ENCODE results near the gene FAM149B1.
"Not testable (repeated sequence)": the region's sequence is repeated elsewhere in the genome, so short reads cannot be mapped to it uniquely, and the experiment has no call there.

FAM149B1 gene

GRCh38 chr10:73167783-73168464 lies at the start of gene FAM149B1, which contains the start of gene ECD:
FAM149B1 (plus strand) TSS chr10:73168119; CDS start chr10:73168340, 221 bp downstream.
ECD (minus strand) TSS chr10:73168008; CDS start chr10:73163937, 4,071 bp downstream.
- DNase-seq = peak; percentile 95

GRCh38 chr10:73119457-73119856 lies 48.5 kb upstream of the FAM149B1 start:
- no peak for DNase-seq

GRCh38 chr10:73119952-73120351 lies 48.0 kb upstream of the FAM149B1 start:
- no peak for DNase-seq

- DNase-seq = no peak
These were observed 41.6 kb upstream of the FAM149B1 start for GRCh38 chr10:73126343-73126742.

GRCh38 chr10:73131301-73131700 lies 36.6 kb upstream of the FAM149B1 start:
- peak; percentile 73 for DNase-seq

- no peak for DNase-seq
These were observed 35.8 kb upstream of the FAM149B1 start for GRCh38 chr10:73131913-73132686.

GRCh38 chr10:73134727-73135126 lies 33.2 kb upstream of the FAM149B1 start:
- DNase-seq = no peak

DNA sequence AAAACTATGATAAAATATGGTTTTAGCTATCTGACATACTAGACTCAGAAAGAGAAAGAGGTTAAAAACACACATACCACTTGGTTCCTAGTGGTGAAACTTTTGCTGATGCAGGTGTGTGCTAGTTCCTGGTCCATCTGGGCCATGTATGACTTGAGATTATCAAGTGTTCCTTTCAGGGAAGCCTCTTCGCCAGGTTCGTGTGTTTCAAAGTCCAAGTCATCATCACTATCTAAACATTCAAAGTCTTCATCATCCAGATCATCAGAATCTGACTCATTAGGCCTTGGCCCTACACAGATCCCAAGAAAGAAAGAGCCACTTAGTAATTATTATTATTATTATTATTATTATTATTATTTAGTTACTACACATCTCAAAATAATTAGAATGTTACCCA lies 31.3 kb upstream of the FAM149B1 start:
- no peak for DNase-seq

DNA sequence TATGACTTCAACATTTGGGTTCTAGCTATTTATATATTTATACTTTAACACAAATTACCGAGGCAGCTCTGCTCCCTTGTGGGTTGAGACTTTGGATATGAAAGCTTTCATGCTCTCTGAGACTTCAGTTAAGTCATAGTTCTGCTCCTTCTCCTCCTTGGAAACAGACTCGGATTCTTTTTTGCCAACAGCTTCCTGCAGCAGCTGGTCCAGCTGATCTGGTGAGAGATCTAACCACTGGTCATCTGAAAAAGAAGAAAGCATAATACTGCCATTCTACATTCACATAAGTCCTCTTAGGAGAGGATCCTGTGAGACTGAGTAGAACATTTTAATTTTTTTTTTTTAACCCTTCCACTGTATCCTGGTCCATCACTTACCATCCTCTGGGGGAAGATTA lies 28.7 kb upstream of the FAM149B1 start:
- no peak for DNase-seq

- no peak for DNase-seq
These were observed 26.3 kb upstream of the FAM149B1 start for GRCh38 chr10:73141603-73142002.

GRCh38 chr10:73150633-73151413 lies 17.1 kb upstream of the FAM149B1 start:
- DNase-seq = not testable (repeated sequence)

GRCh38 chr10:73152009-73152408 lies 15.9 kb upstream of the FAM149B1 start:
- DNase-seq = no peak

DNA sequence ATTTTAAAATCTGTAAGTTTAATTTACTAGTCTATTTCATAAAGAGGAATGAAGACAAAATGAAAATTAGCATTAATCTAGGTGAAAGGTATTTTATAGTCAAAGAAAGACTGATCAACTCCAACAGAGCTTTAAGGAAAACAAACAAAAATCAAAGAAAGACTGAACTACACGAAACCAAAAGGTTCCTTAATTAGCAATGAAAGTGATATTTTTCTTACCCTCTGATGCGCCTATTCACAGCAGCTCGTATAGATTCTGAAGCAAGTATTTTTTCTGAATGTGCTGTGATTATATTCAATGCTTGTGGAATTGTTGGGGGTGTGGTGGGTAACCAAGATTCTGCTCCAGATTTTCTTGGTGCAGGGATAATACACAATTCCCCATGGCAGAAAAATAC lies 11.9 kb upstream of the FAM149B1 start:
- DNase-seq = no peak

- peak; percentile 36 for DNase-seq
These were observed 8.8 kb upstream of the FAM149B1 start for GRCh38 chr10:73159038-73159648.

DNA sequence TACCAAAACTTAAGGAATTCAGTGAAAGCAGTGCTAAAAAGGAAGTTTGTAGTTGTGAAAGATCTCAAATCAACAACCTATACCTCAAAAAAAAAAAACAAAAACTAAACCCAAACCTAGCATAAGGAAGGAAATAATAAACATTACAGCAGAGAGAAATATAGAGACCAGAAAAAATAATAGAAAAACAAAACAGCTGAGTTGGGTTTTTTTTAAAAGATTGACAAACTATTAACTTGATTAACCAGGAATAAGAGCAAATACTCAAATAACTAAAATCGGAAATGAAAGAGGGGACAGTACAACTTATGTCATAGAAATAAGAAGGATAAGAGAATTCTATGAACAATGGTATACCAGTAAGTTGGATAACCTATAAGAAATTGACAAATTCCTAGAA lies 6.8 kb upstream of the FAM149B1 start:
- no peak for DNase-seq

- DNase-seq = no peak
These were observed 6.3 kb upstream of the FAM149B1 start for GRCh38 chr10:73161662-73162061.

DNA sequence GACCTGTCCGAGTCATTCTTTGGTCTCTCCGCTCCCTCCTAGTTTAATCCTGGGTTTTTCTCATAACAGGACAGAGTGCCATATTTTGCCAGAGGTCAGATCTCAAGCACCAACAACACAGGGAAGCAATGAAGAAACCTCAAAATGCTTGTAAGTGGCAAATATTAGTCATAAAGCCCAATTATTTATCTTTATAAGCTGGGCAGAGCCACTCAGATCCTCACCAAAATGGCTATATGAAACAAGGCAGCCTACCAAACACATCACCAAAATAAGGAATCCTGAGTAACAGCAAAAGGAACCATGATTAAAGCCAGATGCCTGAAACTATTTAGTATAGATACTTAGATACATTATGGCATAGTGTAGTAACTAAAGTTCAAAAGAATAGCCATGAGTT lies 4.8 kb upstream of the FAM149B1 start:
- no peak for DNase-seq

DNA sequence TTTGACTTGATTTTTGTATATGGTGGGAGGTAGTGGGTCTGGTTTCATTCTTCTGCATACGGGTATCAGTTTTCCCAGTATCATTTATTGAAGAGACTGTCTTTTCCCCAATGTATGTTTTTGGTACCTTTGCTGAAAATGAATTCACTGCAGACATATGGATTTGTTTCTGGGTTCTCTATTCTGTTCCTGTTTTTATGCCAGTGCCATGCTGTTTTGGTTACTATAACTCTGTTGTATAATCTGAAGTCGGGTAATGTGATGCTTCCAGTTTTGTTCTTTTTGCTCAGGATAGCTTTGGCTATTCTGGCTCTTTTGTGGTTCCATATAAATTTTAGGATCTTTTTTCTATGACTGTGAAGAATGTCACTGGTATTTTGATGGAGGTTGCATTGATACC lies 947 bp upstream of the FAM149B1 start:
- no peak for DNase-seq

DNA sequence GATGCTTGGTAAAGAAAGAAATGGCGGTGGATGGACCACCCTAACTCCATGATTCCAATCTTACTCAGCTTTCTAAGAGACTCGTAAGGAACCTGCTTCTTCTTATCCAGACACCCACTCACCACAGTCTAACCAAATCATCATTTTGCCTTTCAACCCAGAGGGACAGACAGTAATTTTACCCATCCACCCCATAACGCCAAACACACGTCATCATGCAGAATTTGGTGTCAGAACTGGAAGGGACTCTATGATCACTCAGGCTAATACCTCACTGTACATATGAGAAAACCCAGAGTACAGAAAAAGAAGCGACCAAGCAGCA lies 499 bp upstream of the FAM149B1 start:
- DNase-seq = peak; percentile 24

DNA sequence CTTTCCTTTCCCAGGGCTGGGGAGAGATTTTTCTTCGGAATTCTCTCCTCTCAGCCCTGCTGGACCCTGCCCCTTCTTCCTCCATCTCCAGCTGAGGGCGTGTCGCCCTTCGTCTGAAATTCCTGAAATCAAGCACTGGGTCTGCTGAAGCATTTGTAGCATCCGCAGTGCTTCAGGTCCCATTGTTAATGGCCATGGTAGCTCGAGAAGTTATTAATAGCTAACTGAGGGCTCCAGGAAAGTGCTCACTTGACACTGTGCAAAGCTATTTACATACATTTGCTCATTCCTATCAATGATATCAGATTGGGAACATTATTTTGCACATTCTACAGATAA lies 515 bp downstream of the FAM149B1 start:
- DNase-seq = peak; percentile 83

GRCh38 chr10:73169320-73169719 lies 1.4 kb downstream of the FAM149B1 start:
- DNase-seq = no peak

- no peak for DNase-seq
These were observed 4.9 kb downstream of the FAM149B1 start for GRCh38 chr10:73172867-73173266.

DNA sequence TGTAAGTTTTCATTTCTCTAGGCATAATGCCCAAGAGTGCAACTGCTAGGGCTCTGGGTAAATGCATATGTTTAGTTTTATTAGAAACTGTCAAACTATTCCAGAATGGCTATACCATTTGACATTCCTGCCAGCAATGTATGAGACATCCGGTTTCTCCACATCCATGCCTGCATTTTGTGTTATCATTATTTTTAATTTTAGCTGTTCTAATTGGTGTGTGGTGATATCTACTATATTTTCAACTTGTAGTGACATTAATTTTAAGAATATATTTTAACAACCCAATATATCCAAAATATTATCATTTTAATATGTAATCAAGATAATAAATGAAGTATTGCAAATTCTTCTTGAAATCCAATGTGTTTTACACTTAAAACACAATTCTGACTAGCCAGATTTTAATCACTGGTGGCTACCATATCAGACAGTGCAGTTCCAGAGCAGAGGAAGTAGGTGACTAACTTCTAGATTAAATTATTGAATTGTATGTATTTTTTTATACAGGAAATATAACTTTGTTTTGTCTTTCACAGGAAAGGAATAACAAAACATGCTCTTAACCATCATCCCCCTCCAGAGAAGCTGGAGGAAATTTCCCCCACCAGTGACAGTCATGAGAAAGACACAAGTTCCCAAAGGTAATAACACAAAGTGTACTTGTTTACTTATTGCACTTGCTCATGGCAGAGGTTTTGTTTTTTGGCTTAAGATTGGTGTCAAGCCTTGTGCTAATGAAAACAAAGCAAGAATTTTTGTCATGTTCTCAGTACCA lies 6.4 kb downstream of the FAM149B1 start:
- no peak for DNase-seq

All from NCI-H146 (cell line).